H1 (cell line): Measurements from ENCODE around the gene ACTN4. TPM values are rescaled to one million over a fixed set of nuclear protein-coding genes. Genes with fewer than 3 reads are reported as not detected.
A peak's percentile ranks its signal among the peaks of the same experiment; 100 is the strongest.

ENCODE experiments used
- CTCF ChIA-PET: fragments of 300-600 bp; sonication (Branson Sonifier 250); formaldehyde crosslinking; loops from one replicate; lab custom pipeline; 2021; ENCODE audit not compliant: partially characterized antibody; lab: Charles Lee
- POLR2A ChIA-PET: fragments of 300-600 bp; sonication (Branson Sonifier 250); formaldehyde crosslinking; loops from one replicate; lab custom pipeline; 2021; ENCODE audit warnings: inconsistent platforms; ENCODE audit not compliant: partially characterized antibody; lab: Charles Lee
- DNase-seq, 2 experiments: peaks; one replicate each; pipeline versions ENCODE4 v3.0.0 to v3.0.0-alpha.2; 2010 to 2022; ENCODE audit warnings: low spot score in 2 of 2, low read depth in 1 of 2, mixed read lengths in 1 of 2
- FAIRE-seq: peaks from 2 replicates; lab custom pipeline; 2011; peaks lifted over from hg19 to GRCh38; lab: Jason Lieb, UNC
- H2AFZ ChIP-seq: 2 replicates; pipeline ENCODE4 v1.8.1; 2012; ENCODE audit warnings: low read length, inconsistent platforms
- H2AK5ac ChIP-seq: 2 replicates; pipeline ENCODE4 v1.6.1; 2013; ENCODE audit warnings: low read depth, low read length
- H2BK120ac ChIP-seq: replicated peaks from 2 replicates; pipeline ENCODE3; 2013; ENCODE audit warnings: low read depth, low read length, inconsistent platforms
- H2BK12ac ChIP-seq: 2 replicates; pipeline ENCODE4 v1.6.1; 2013; ENCODE audit warnings: low read depth, low read length
- H2BK15ac ChIP-seq: 2 replicates; pipeline ENCODE4 v1.6.1; 2013; ENCODE audit warnings: low read length
- H2BK20ac ChIP-seq: 2 replicates; pipeline ENCODE4 v1.6.1; 2013; ENCODE audit warnings: low read length
- H2BK5ac ChIP-seq: 2 replicates; pipeline ENCODE4 v1.6.1; 2013; ENCODE audit warnings: low read depth, low read length
- H3K14ac ChIP-seq: 2 replicates; pipeline ENCODE4 v1.6.1; 2013; ENCODE audit warnings: inconsistent platforms; ENCODE audit not compliant: insufficient read length
- H3K18ac ChIP-seq: 2 replicates; pipeline ENCODE4 v1.6.1; 2013; ENCODE audit warnings: low read length; ENCODE audit errors: extremely low read depth
- H3K23ac ChIP-seq: 2 replicates; pipeline ENCODE4 v1.6.1; 2013; ENCODE audit warnings: inconsistent platforms; ENCODE audit not compliant: insufficient read length
- H3K23me2 ChIP-seq: 2 replicates; pipeline ENCODE4 v1.6.1; 2013; ENCODE audit warnings: low read depth, low read length
- H3K27ac ChIP-seq: 2 replicates; pipeline ENCODE4 v1.6.1; 2011; ENCODE audit warnings: low read depth, low read length, inconsistent platforms
- H3K27me3 ChIP-seq, 4 experiments: replicated peaks in 1 of 4; 1 replicate in 1 of 4; 2 replicates in 3 of 4; pipeline versions ENCODE4 v1.6.1 to v1.8.1; 2011 to 2013; ENCODE audit warnings: low read length in 3 of 4, mild to moderate bottlenecking in 3 of 4, inconsistent platforms in 2 of 4, mixed read lengths in 2 of 4, moderate library complexity in 1 of 4; ENCODE audit not compliant: control insufficient read depth in 3 of 4, insufficient read depth in 3 of 4; ENCODE audit errors: extremely low read depth in 1 of 4
- H3K36me3 ChIP-seq, 4 experiments: 2 replicates each; pipeline versions ENCODE4 v1.6.1 to v1.8.1; 2011 to 2013; ENCODE audit warnings: mild to moderate bottlenecking in 4 of 4, low read length in 3 of 4, moderate library complexity in 2 of 4, control low read depth in 1 of 4, inconsistent platforms in 1 of 4; ENCODE audit not compliant: insufficient read depth in 4 of 4, control insufficient read depth in 2 of 4
- H3K4ac ChIP-seq: replicated peaks from 2 replicates; pipeline ENCODE3; 2013; ENCODE audit warnings: low read length, low read depth, mixed read lengths, inconsistent platforms; ENCODE audit not compliant: insufficient read length
- H3K4me1 ChIP-seq, 4 experiments: replicated peaks in 1 of 4; 1 replicate in 1 of 4; 2 replicates in 3 of 4; pipeline versions ENCODE4 v1.6.1 to v1.8.1; 2011 to 2013; ENCODE audit warnings: low read length in 3 of 4, inconsistent platforms in 2 of 4, mixed read lengths in 1 of 4; ENCODE audit not compliant: insufficient read depth in 4 of 4, control insufficient read depth in 3 of 4
- H3K4me2 ChIP-seq, 2 experiments: 2 replicates each; pipeline versions ENCODE4 v1.6.1 to v1.8.1; 2011 to 2013; ENCODE audit warnings: low read depth in 2 of 2, low read length in 2 of 2, control low read depth in 1 of 2, inconsistent platforms in 1 of 2, mild to moderate bottlenecking in 1 of 2; ENCODE audit not compliant: insufficient read depth in 1 of 2
- H3K4me3 ChIP-seq, 4 experiments: fragments of 200-600, 300-600 bp in 1 of 4; sonication (generic), shearing (Covaris generic), sonication (Bioruptor Twin) in 1 of 4; 2 replicates each; pipeline versions ENCODE4 v1.5.1 to v1.8.1; 2011 to 2016; ENCODE audit warnings: low read length in 4 of 4, low read depth in 3 of 4, control low read depth in 2 of 4, inconsistent platforms in 2 of 4, mild to moderate bottlenecking in 2 of 4, mixed read lengths in 1 of 4, moderate library complexity in 1 of 4; ENCODE audit not compliant: insufficient read depth in 2 of 4; ENCODE audit errors: extremely low read depth in 1 of 4
- H3K56ac ChIP-seq: replicated peaks from 2 replicates; pipeline ENCODE3; 2013; ENCODE audit warnings: low read depth, mild to moderate bottlenecking, mixed read lengths, low read length, inconsistent platforms; ENCODE audit not compliant: insufficient read length
- H3K79me1 ChIP-seq: 2 replicates; pipeline ENCODE4 v1.6.1; 2013; ENCODE audit warnings: low read depth, low read length, control low read depth
- H3K79me2 ChIP-seq, 2 experiments: 2 replicates each; pipeline versions ENCODE4 v1.6.1 to v1.8.1; 2012 to 2013; ENCODE audit warnings: low read length in 2 of 2, mild to moderate bottlenecking in 2 of 2, inconsistent platforms in 1 of 2; ENCODE audit not compliant: insufficient read depth in 2 of 2, control insufficient read depth in 1 of 2
- H3K9ac ChIP-seq, 4 experiments: replicated peaks in 1 of 4; 1 replicate in 1 of 4; 2 replicates in 3 of 4; pipeline versions ENCODE4 v1.6.1 to v1.8.1; 2011 to 2013; ENCODE audit warnings: low read depth in 3 of 4, low read length in 3 of 4, control low read depth in 2 of 4, mild to moderate bottlenecking in 2 of 4, moderate library complexity in 2 of 4, inconsistent platforms in 1 of 4; ENCODE audit errors: extremely low read depth in 1 of 4
- H3K9me3 ChIP-seq, 2 experiments: 2 replicates each; pipeline versions ENCODE4 v1.6.1 to v1.8.1; 2012 to 2013; ENCODE audit warnings: mild to moderate bottlenecking in 2 of 2, moderate library complexity in 2 of 2, control low read depth in 1 of 2, inconsistent platforms in 1 of 2, low read depth in 1 of 2, low read length in 1 of 2, mixed read lengths in 1 of 2; ENCODE audit not compliant: insufficient read depth in 2 of 2
- H4K20me1 ChIP-seq, 2 experiments: replicated peaks in 1 of 2; 2 replicates each; pipeline versions ENCODE3 to v1.8.1; 2011 to 2013; ENCODE audit warnings: inconsistent platforms in 2 of 2, low read length in 2 of 2, mild to moderate bottlenecking in 1 of 2; ENCODE audit not compliant: insufficient read depth in 2 of 2, control insufficient read depth in 1 of 2
- H4K5ac ChIP-seq: 2 replicates; pipeline ENCODE4 v1.6.1; 2013; ENCODE audit warnings: low read length, low read depth, mixed read lengths, inconsistent platforms; ENCODE audit not compliant: insufficient read length
- H4K8ac ChIP-seq: 2 replicates; pipeline ENCODE4 v1.8.0; 2013; ENCODE audit warnings: mild to moderate bottlenecking, moderate library complexity, low read length, inconsistent platforms; ENCODE audit not compliant: insufficient read depth; ENCODE audit errors: extremely low read depth
- H4K91ac ChIP-seq: replicated peaks from 2 replicates; pipeline ENCODE3; 2013; ENCODE audit warnings: low read length, mixed read lengths, inconsistent platforms; ENCODE audit not compliant: insufficient read length
- CBX5 ChIP-seq: fragments of 300-800, 300-1000 bp; sonication (generic); IDR thresholded peaks from 2 replicates; pipeline ENCODE4 v1.7.1; 2016; ENCODE audit warnings: antibody characterized with exemption, low read length, low read depth
- HDAC2 ChIP-seq, 2 experiments: fragments of 300-600 bp in 1 of 2; sonication (generic) in 1 of 2; IDR thresholded peaks; 2 replicates each; pipeline ENCODE4 v1.6.1; 2011 to 2012; ENCODE audit warnings: low read depth in 2 of 2, low read length in 2 of 2, mild to moderate bottlenecking in 2 of 2, moderate library complexity in 2 of 2, borderline replicate concordance in 1 of 2, inconsistent platforms in 1 of 2
- KDM4A ChIP-seq: IDR thresholded peaks from one replicate; pipeline ENCODE4 v1.7.1; 2012; ENCODE audit warnings: low read depth, mild to moderate bottlenecking, moderate library complexity, low read length, inconsistent platforms; ENCODE audit not compliant: severe bottlenecking
- RAD21 ChIP-seq, 2 experiments: IDR thresholded peaks in 1 of 2; conservative IDR thresholded peaks in 1 of 2; 2 replicates each; pipeline ENCODE4 v1.6.1; 2011; ENCODE audit warnings: low read depth in 2 of 2, low read length in 2 of 2, improper control_type of control experiment in 1 of 2, inconsistent platforms in 1 of 2, mild to moderate bottlenecking in 1 of 2, moderate library complexity in 1 of 2
- RBBP5 ChIP-seq: IDR thresholded peaks from 2 replicates; pipeline ENCODE4 v1.7.1; 2012; ENCODE audit warnings: low read depth, mild to moderate bottlenecking, inconsistent platforms, low read length, moderate library complexity, borderline replicate concordance
- RXRA ChIP-seq: IDR thresholded peaks from 2 replicates; pipeline ENCODE4 v1.6.1; 2011; ENCODE audit warnings: low read depth, mild to moderate bottlenecking, low read length, moderate library complexity; ENCODE audit not compliant: insufficient read depth
- SP1 ChIP-seq: IDR thresholded peaks from 2 replicates; pipeline ENCODE4 v1.6.1; 2011; ENCODE audit warnings: low read depth, low read length
- YY1 ChIP-seq: IDR thresholded peaks from 2 replicates; pipeline ENCODE4 v1.6.1; 2011; ENCODE audit warnings: low read depth, mild to moderate bottlenecking, low read length
- WGBS, 2 experiments: shearing (Covaris generic) in 1 of 2; methylation state at CpG; one replicate each; pipeline versions ENCODE4 v1.1.6 to v1.1.7; 2013 to 2015; ENCODE audit warnings: low lambda C conversion rate in 2 of 2, mixed read lengths in 2 of 2, inconsistent platforms in 1 of 2, low coverage in 1 of 2, missing lambda C conversion rate in 1 of 2; ENCODE audit not compliant: insufficient replicate concordance in 2 of 2, insufficient coverage in 1 of 2, insufficient read length in 1 of 2; ENCODE audit errors: extremely low coverage in 1 of 2, missing lambda C conversion rate in 1 of 2; 5-methylcytosine and 5-hydroxymethylcytosine counted together
- polyA plus RNA-seq, 7 experiments: library from polyadenylated mRNA; depleted of rRNA in 3 of 7; stranded (reverse) in 5 of 7; unstranded in 2 of 7; fragments of >200 nt in 5 of 7; fragments of 200-250 nt in 2 of 7; gene quantifications; 1 replicate in 5 of 7; 2 replicates in 1 of 7; 4 replicates in 1 of 7; pipeline versions ENCODE4 v1.2.1 to v1.2.3, GENCODE V29; 2011 to 2013; ENCODE audit warnings: missing spikeins in 2 of 7, mixed read lengths in 2 of 7
- total RNA-seq: library from RNA; stranded (reverse); fragmentation: NEBNext Ultra II Directional; extraction: Animal tissue kit (Norgen Biotek cat#: 25700); gene quantifications from 2 replicates; pipeline ENCODE4 v1.2.1, GENCODE V29; 2021

The ACTN4 gene
- total and polyA plus RNA-seq, 2 of the 8 experiments (the other 6 are each of a cell fraction or from before 2014, with no cell fraction given): 211 to 520 TPM

- Histone ChIP-seq H3K9me3 (no peaks in the 10 kb centered on the region), H4K5ac (no peak overlapping the region), H3K23me2 (peaks cover 16% of the 10 kb centered on the region; the same call in 1 of the 2 replicates), H3K23ac (no peak overlapping the region), H2AFZ (no peak overlapping the region), H2BK12ac (0 out of 2 replicates have a peak overlapping the region, but pooled peaks have one; percentile 43), H3K56ac (no peak overlapping the region), H3K4ac (no peak overlapping the region), H3K9ac (no peak overlapping the region), H2BK120ac (no peak overlapping the region), H3K79me1 (peaks cover 4% of the 10 kb centered on the region; the same call in 1 of the 2 replicates), H2BK20ac (no peak overlapping the region), H3K4me1 (peaks cover 0 to 5% (median under 1%) of the 10 kb centered on the region in 4 experiments; a peak in 2 of 7 replicates), H4K91ac (no peak overlapping the region), H3K14ac (no peak overlapping the region), H2BK15ac (no peak overlapping the region), H3K27me3 (no peaks in the 10 kb centered on the region), H3K36me3 (no peaks in the 10 kb centered on the region), H3K4me2 (no peak overlapping the region; a peak in 1 of 4 replicates), H2BK5ac (no peak overlapping the region), H3K4me3 (no peak overlapping the region), H2AK5ac (peak overlapping the region; percentile 90; the same call in 1 of the 2 replicates), H3K79me2 (peaks cover 19 to 22% of the 10 kb centered on the region in 2 experiments), H4K8ac (no peak overlapping the region), H3K18ac (0 out of 2 replicates have a peak overlapping the region, but pooled peaks have one; percentile 48), H4K20me1 (peaks cover 4 to 7% of the 10 kb centered on the region in 2 experiments), H3K27ac (no peak overlapping the region)
- WGBS, 2 experiments: 79% methylated on average over 6 of the region's 8 CpGs; no CpG with 5 or more reads in 1 of the 2 experiments
- FAIRE-seq (no peak), DNase-seq (no peak)
- ChIA-PET POLR2A (interaction anchor here (0.6 to 17.9 kb wide), 7 partner anchors 11 to 220 kb away, joined by 3 to 374 read pairs (median 4); partner anchors contain the start of gene EIF3K), CTCF (interaction anchor here (1.1 to 7.7 kb wide), 3 partner anchors 9 to 74 kb away, joined by 3 to 62 read pairs (median 5); no protein-coding TSS in a partner anchor)
- TF ChIP-seq RXRA: no peak
- TF ChIP-seq KDM4A: no peak
- no peak for TF ChIP-seq RAD21 (IDR thresholded peaks at IDR 0.05 in 1 of 2, conservative IDR thresholded peaks at IDR 0.05 in 1 of 2; ENCODE audit: low read depth in 2 of 2, low read length in 2 of 2)
- no peak for TF ChIP-seq RBBP5
- TF ChIP-seq YY1: no peak
- TF ChIP-seq CBX5: no peak
- no peak for TF ChIP-seq SP1
- TF ChIP-seq HDAC2 (IDR thresholded peaks at IDR 0.05; ENCODE audit: borderline replicate concordance in 1 of 2, low read depth in 2 of 2, low read length in 2 of 2): no peak
Observed at GRCh38 chr19:38644719-38645118, 2.7 kb upstream of the ACTN4 start.
